HFFc6 (cell line): ENCODE data around the gene ZXDA. TPM values are rescaled to one million over a fixed set of nuclear protein-coding genes. Genes with fewer than 3 reads are reported as not detected.
A peak's percentile ranks its signal among the peaks of the same experiment; 100 is the strongest.

Experiments
- DNase-seq: peaks from one replicate; pipeline ENCODE4 v3.0.0-alpha.2; 2018
- H3K27ac Mint-ChIP-seq: 2 replicates; pipeline ENCODE4 v1.8.0; 2020; ENCODE audit warnings: mild to moderate bottlenecking, mixed read lengths
- H3K27me3 Mint-ChIP-seq: 2 replicates; pipeline ENCODE4 v1.8.0; 2021; ENCODE audit warnings: mild to moderate bottlenecking, moderate library complexity, mixed read lengths; ENCODE audit not compliant: insufficient read depth
- H3K36me3 Mint-ChIP-seq: 2 replicates; pipeline ENCODE4 v1.8.0; 2021; ENCODE audit warnings: low read depth, mixed read lengths
- H3K4me1 Mint-ChIP-seq: 2 replicates; pipeline ENCODE4 v1.8.0; 2020; ENCODE audit warnings: low read depth, mixed read lengths
- H3K4me3 Mint-ChIP-seq: 2 replicates; pipeline ENCODE4 v1.8.0; 2020; ENCODE audit warnings: mild to moderate bottlenecking, moderate library complexity, mixed read lengths
- H3K9me3 Mint-ChIP-seq: 2 replicates; pipeline ENCODE4 v1.8.0; 2020; ENCODE audit warnings: mild to moderate bottlenecking, mixed read lengths
- CTCF ChIP-seq: fragments of 200-600 bp; sonication (generic); IDR thresholded peaks from 2 replicates; pipeline ENCODE4 v1.5.0; 2021; ENCODE audit warnings: antibody characterized with exemption, mild to moderate bottlenecking
- total RNA-seq, 6 experiments: library from RNA; stranded (reverse); fragmentation: NEBNext Ultra II Directional; extraction: Animal tissue kit (Norgen Biotek cat#: 25700); gene quantifications; 2 replicates in 1 of 6; 3 replicates in 5 of 6; pipeline ENCODE4 v1.2.3, GENCODE V29; 2021

ZXDA gene
- total RNA-seq, 6 experiments from 2014 or later: 2.3 to 3.5 (median 3.2) TPM

- H3K4me1 Mint-ChIP-seq: peaks cover 31% of the 10 kb centered on the region
- no peaks in the 10 kb centered on the region for H3K27me3 Mint-ChIP-seq
- peak; percentile 42 for DNase-seq
- no peaks in the 10 kb centered on the region for H3K9me3 Mint-ChIP-seq
- TF ChIP-seq CTCF: no peak
- peak overlapping the region; percentile 46 for H3K27ac Mint-ChIP-seq
- no peaks in the 10 kb centered on the region; the same call in 1 of the 2 replicates for H3K36me3 Mint-ChIP-seq
- H3K4me3 Mint-ChIP-seq: peak overlapping the region; percentile 57; the same call in 1 of the 2 replicates
These were observed 9.3 kb downstream of the ZXDA start for GRCh38 chrX:57900975-57901374.

- peaks cover 24% of the 10 kb centered on the region for H3K4me1 Mint-ChIP-seq
- no peaks in the 10 kb centered on the region for H3K27me3 Mint-ChIP-seq
- H3K36me3 Mint-ChIP-seq: no peaks in the 10 kb centered on the region; the same call in 1 of the 2 replicates
- DNase-seq: no peak
- TF ChIP-seq CTCF: no peak
- H3K9me3 Mint-ChIP-seq: no peaks in the 10 kb centered on the region
- no peak overlapping the region for H3K4me3 Mint-ChIP-seq
- no peak overlapping the region for H3K27ac Mint-ChIP-seq
These were observed 10.4 kb downstream of the ZXDA start for GRCh38 chrX:57899906-57900305.

GRCh38 chrX:57899064-57899463, 11.2 kb downstream of the ZXDA start:
- TF ChIP-seq CTCF: no peak
- H3K4me1 Mint-ChIP-seq: peaks cover 29% of the 10 kb centered on the region
- no peaks in the 10 kb centered on the region for H3K27me3 Mint-ChIP-seq
- H3K27ac Mint-ChIP-seq: no peak overlapping the region
- H3K36me3 Mint-ChIP-seq: no peaks in the 10 kb centered on the region; the same call in 1 of the 2 replicates
- no peaks in the 10 kb centered on the region for H3K9me3 Mint-ChIP-seq
- H3K4me3 Mint-ChIP-seq: no peak overlapping the region
- no peak for DNase-seq

GRCh38 chrX:57871463-57871862, 38.8 kb downstream of the ZXDA start:
- H3K27ac Mint-ChIP-seq: no peak overlapping the region
- H3K4me3 Mint-ChIP-seq: no peak overlapping the region
- DNase-seq: no peak
- no peaks in the 10 kb centered on the region for H3K36me3 Mint-ChIP-seq
- no peak for TF ChIP-seq CTCF
- no peaks in the 10 kb centered on the region for H3K9me3 Mint-ChIP-seq
- no peaks in the 10 kb centered on the region; the same call in 1 of the 2 replicates for H3K27me3 Mint-ChIP-seq
- no peaks in the 10 kb centered on the region for H3K4me1 Mint-ChIP-seq

Other genes with a start within 250 kb of the ZXDA start
- not detected for gene NLRP2B, start 230.2 kb downstream of the ZXDA start, total RNA-seq